Measurements from ENCODE around the gene MNAT1.

MNAT1 gene

GRCh38 chr14:60968099-60968498 is 233.5 kb downstream of the MNAT1 start:
- no peak overlapping the region for H3K4me3 ChIP-seq (ENCODE audit: low read depth, low read length)
- H3K4me1 ChIP-seq = no peaks in the 10 kb centered on the region
- peaks cover 3% of the 10 kb centered on the region; the same call in 1 of the 2 replicates for H3K36me3 ChIP-seq
- no peak for TF ChIP-seq CTCF (IDR thresholded peaks at IDR 0.05; ENCODE audit: low read depth, low read length)
- no peaks in the 10 kb centered on the region for H3K27me3 ChIP-seq
- H3K9me3 ChIP-seq = no peaks in the 10 kb centered on the region
- DNase-seq = no peak

GRCh38 chr14:60968671-60969070 is 234.1 kb downstream of the MNAT1 start:
- Histone ChIP-seq H3K27me3 (no peaks in the 10 kb centered on the region), H3K9me3 (no peaks in the 10 kb centered on the region), H3K36me3 (peaks cover 8% of the 10 kb centered on the region), H3K4me3 (ENCODE audit: low read depth, low read length) (no peak overlapping the region), H3K4me1 (no peaks in the 10 kb centered on the region)
- TF ChIP-seq CTCF (IDR thresholded peaks at IDR 0.05; ENCODE audit: low read depth, low read length) = no peak
- no peak for DNase-seq

- Histone ChIP-seq H3K4me1 (no peaks in the 10 kb centered on the region), H3K36me3 (peaks cover 20% of the 10 kb centered on the region), H3K9me3 (no peaks in the 10 kb centered on the region), H3K27me3 (no peaks in the 10 kb centered on the region), H3K4me3 (ENCODE audit: low read depth, low read length) (no peak overlapping the region)
- DNase-seq = no peak
- TF ChIP-seq CTCF (IDR thresholded peaks at IDR 0.05; ENCODE audit: low read depth, low read length) = no peak
Measured at GRCh38 chr14:60970146-60970545, 235.6 kb downstream of the MNAT1 start.

GRCh38 chr14:60971271-60971670 is 236.7 kb downstream of the MNAT1 start:
- Histone ChIP-seq H3K9me3 (no peaks in the 10 kb centered on the region), H3K36me3 (peaks cover 25% of the 10 kb centered on the region), H3K4me1 (no peaks in the 10 kb centered on the region), H3K4me3 (ENCODE audit: low read depth, low read length) (no peak overlapping the region), H3K27me3 (no peaks in the 10 kb centered on the region)
- no peak for DNase-seq
- TF ChIP-seq CTCF (IDR thresholded peaks at IDR 0.05; ENCODE audit: low read depth, low read length) = no peak

- Histone ChIP-seq H3K4me1 (no peaks in the 10 kb centered on the region; the same call in 1 of the 2 replicates), H3K27me3 (no peaks in the 10 kb centered on the region), H3K9me3 (no peaks in the 10 kb centered on the region), H3K36me3 (peaks cover 28% of the 10 kb centered on the region), H3K4me3 (ENCODE audit: low read depth, low read length) (no peak overlapping the region)
- DNase-seq = no peak
- TF ChIP-seq CTCF (IDR thresholded peaks at IDR 0.05; ENCODE audit: low read depth, low read length) = no peak
Measured at GRCh38 chr14:60972295-60972694, 237.7 kb downstream of the MNAT1 start.

GRCh38 chr14:60973070-60973469 is 238.5 kb downstream of the MNAT1 start:
- DNase-seq = no peak
- Histone ChIP-seq H3K36me3 (peaks cover 29% of the 10 kb centered on the region), H3K9me3 (no peaks in the 10 kb centered on the region), H3K4me3 (ENCODE audit: low read depth, low read length) (no peak overlapping the region), H3K27me3 (no peaks in the 10 kb centered on the region), H3K4me1 (peaks cover 4% of the 10 kb centered on the region; the same call in 1 of the 2 replicates)
- no peak for TF ChIP-seq CTCF (IDR thresholded peaks at IDR 0.05; ENCODE audit: low read depth, low read length)

Measured in BE2C (cell line).